ENCODE results near the gene CTNNBIP1. TPM values are rescaled to one million over a fixed set of nuclear protein-coding genes. Genes with fewer than 3 reads are reported as not detected.
A peak's percentile ranks its signal among the peaks of the same experiment; 100 is the strongest.

CTNNBIP1 gene
- total and polyA plus RNA-seq, 2 donors (not counting 3 experiments of a cell fraction or from before 2014, with no cell fraction given): 26.6 to 31.7 TPM

GRCh38 chr1:9890224-9890731 is 19.8 kb downstream of the CTNNBIP1 start:
- Histone ChIP-seq H3K36me3 (ENCODE audit: control insufficient read depth in 2 of 2, extremely low read depth in 1 of 2, insufficient read depth in 2 of 2, low read length in 2 of 2) (no peaks in the 10 kb centered on the region), H2AFZ (ENCODE audit: low read depth, low read length) (peak overlapping the region; percentile 13), H3K9me1 (replicated peaks; ENCODE audit: control insufficient read depth, extremely low read depth, insufficient read depth, low read length) (no peaks in the 10 kb centered on the region), H3K4me3 (replicated peaks in 1 of 3; ENCODE audit: insufficient read depth in 1 of 3, low read depth in 1 of 3, low read length in 3 of 3) (no peak overlapping the region), H3K9me3 (replicated peaks; ENCODE audit: control insufficient read depth, insufficient read depth, low read length) (no peaks in the 10 kb centered on the region), H3K4me1 (ENCODE audit: control insufficient read depth, extremely low read depth, insufficient read depth, low read length) (peaks cover 43% of the 10 kb centered on the region), H3K27me3 (ENCODE audit: control insufficient read depth in 2 of 2, insufficient read depth in 2 of 2, low read length in 2 of 2) (no peaks in the 10 kb centered on the region), H4K20me1 (replicated peaks; ENCODE audit: control insufficient read depth, extremely low read depth, insufficient read depth, low read length) (no peaks in the 10 kb centered on the region), H3K9ac (replicated peaks; ENCODE audit: extremely low read depth, insufficient read depth, low read length) (no peak overlapping the region), H3K4me2 (ENCODE audit: insufficient read depth, low read length) (peak overlapping the region; percentile 34), H3K79me2 (ENCODE audit: control insufficient read depth, insufficient read depth, low read length) (no peaks in the 10 kb centered on the region), H3K27ac (ENCODE audit: insufficient read depth, low read depth, low read length) (peak overlapping the region; percentile 52)
- intact Hi-C loops (cut with micrococcal nuclease) (loop anchor here (1.0 to 2.0 kb wide), 3 partner anchors 15 to 52 kb away; partner anchors contain the start of gene CTNNBIP1), dilution Hi-C loops (cut with MboI; ENCODE audit: extremely low pct_ligation_motif_present, low sequenced_read_pairs) (no loop called here)
- DNase-seq (ENCODE audit: low read depth, low spot score) (peak; percentile 63), FAIRE-seq (peak; percentile 95)
- no peak for TF ChIP-seq MYC (IDR thresholded peaks at IDR 0.05; ENCODE audit: low read depth, low read length)
- no peak for TF ChIP-seq CTCF (IDR thresholded peaks at IDR 0.05; ENCODE audit: extremely low read depth in 1 of 2, insufficient read depth in 1 of 2, low read depth in 1 of 2, low read length in 2 of 2)
- peak; percentile 73 for TF ChIP-seq FOS (IDR thresholded peaks at IDR 0.05; ENCODE audit: borderline replicate concordance, insufficient read depth, low read length)
- TF ChIP-seq POLR2A (IDR thresholded peaks at IDR 0.05; ENCODE audit: low read depth, low read length): no peak
- ChIA-PET POLR2A (interaction anchor here (0.6 kb wide), 1 partner anchor 121 kb away, joined by 7 read pairs; no protein-coding TSS in a partner anchor), CTCF (interaction anchor here (1.3 to 4.8 kb wide), 6 partner anchors 10 to 60 kb away, joined by 4 to 29 read pairs (median 8); partner anchors contain the start of genes CTNNBIP1, LZIC and NMNAT1)
- no TSS peak for BruUV-seq (replicated peaks)

GRCh38 chr1:9889411-9889810 is 20.7 kb downstream of the CTNNBIP1 start:
- CTCF ChIA-PET: interaction anchor here (1.8 to 2.2 kb wide), 2 partner anchors 11 to 61 kb away, joined by 6 read pairs; no protein-coding TSS in a partner anchor

More at GRCh38 chr1:9889411-9889810, 20.7 kb downstream of the CTNNBIP1 start:
- no peaks in the 10 kb centered on the region for H3K36me3 ChIP-seq (ENCODE audit: control insufficient read depth in 2 of 2, extremely low read depth in 1 of 2, insufficient read depth in 2 of 2, low read length in 2 of 2)
- H3K4me3 ChIP-seq (replicated peaks in 1 of 3; ENCODE audit: insufficient read depth in 1 of 3, low read depth in 1 of 3, low read length in 3 of 3): no peak overlapping the region
- H3K4me1 ChIP-seq (ENCODE audit: control insufficient read depth, extremely low read depth, insufficient read depth, low read length): peaks cover 43% of the 10 kb centered on the region
- FAIRE-seq (no peak), DNase-seq (ENCODE audit: low read depth, low spot score) (no peak)
- no peak overlapping the region for H3K9ac ChIP-seq (replicated peaks; ENCODE audit: extremely low read depth, insufficient read depth, low read length)
- H4K20me1 ChIP-seq (replicated peaks; ENCODE audit: control insufficient read depth, extremely low read depth, insufficient read depth, low read length): no peaks in the 10 kb centered on the region
- no peak overlapping the region for H2AFZ ChIP-seq (ENCODE audit: low read depth, low read length)
- no TSS peak for BruUV-seq (replicated peaks)
- H3K79me2 ChIP-seq (ENCODE audit: control insufficient read depth, insufficient read depth, low read length): no peaks in the 10 kb centered on the region
- no peaks in the 10 kb centered on the region for H3K9me1 ChIP-seq (replicated peaks; ENCODE audit: control insufficient read depth, extremely low read depth, insufficient read depth, low read length)
- H3K9me3 ChIP-seq (replicated peaks; ENCODE audit: control insufficient read depth, insufficient read depth, low read length): no peaks in the 10 kb centered on the region
- TF ChIP-seq FOS (IDR thresholded peaks at IDR 0.05; ENCODE audit: borderline replicate concordance, insufficient read depth, low read length): no peak
- TF ChIP-seq GATA2 (IDR thresholded peaks at IDR 0.05; ENCODE audit: insufficient read depth, insufficient read length, low read depth, low read length): no peak
- no peak for TF ChIP-seq POLR2A (IDR thresholded peaks at IDR 0.05; ENCODE audit: low read depth, low read length)
- no peak for TF ChIP-seq JUN (IDR thresholded peaks at IDR 0.05; ENCODE audit: borderline replicate concordance, insufficient read depth, insufficient read length, low read depth)
- no peak for TF ChIP-seq POLR2AphosphoS5 (IDR thresholded peaks at IDR 0.05; ENCODE audit: insufficient read depth, low read depth, low read length)
- TF ChIP-seq, protein P1, sequence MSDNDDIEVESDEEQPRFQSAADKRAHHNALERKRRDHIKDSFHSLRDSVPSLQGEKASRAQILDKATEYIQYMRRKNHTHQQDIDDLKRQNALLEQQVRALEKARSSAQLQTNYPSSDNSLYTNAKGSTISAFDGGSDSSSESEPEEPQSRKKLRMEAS (IDR thresholded peaks at IDR 0.05; ENCODE audit: insufficient read depth, insufficient read length): no peak
- no peak for TF ChIP-seq CTCF (IDR thresholded peaks at IDR 0.05; ENCODE audit: extremely low read depth in 1 of 2, insufficient read depth in 1 of 2, low read depth in 1 of 2, low read length in 2 of 2)
- TF ChIP-seq MYC (IDR thresholded peaks at IDR 0.05; ENCODE audit: low read depth, low read length): no peak
- no peak for TF ChIP-seq EZH2 (IDR thresholded peaks at IDR 0.05; ENCODE audit: borderline replicate concordance, low read depth, low read length, severe bottlenecking)
- intact Hi-C loops (cut with micrococcal nuclease): no loop called here
- dilution Hi-C loops (cut with MboI; ENCODE audit: extremely low pct_ligation_motif_present, low sequenced_read_pairs): no loop called here
- H3K27me3 ChIP-seq (ENCODE audit: control insufficient read depth in 2 of 2, insufficient read depth in 2 of 2, low read length in 2 of 2): no peaks in the 10 kb centered on the region
- no peak overlapping the region for H3K4me2 ChIP-seq (ENCODE audit: insufficient read depth, low read length)
- POLR2A ChIA-PET: no interaction called here
- H3K27ac ChIP-seq (ENCODE audit: insufficient read depth, low read depth, low read length): no peak overlapping the region
